GM23338 (cell line): ENCODE measurements around the gene LIF. TPM values are rescaled to one million over a fixed set of nuclear protein-coding genes. Genes with fewer than 3 reads are reported as not detected.

ENCODE experiments used
- ATAC-seq: fragments of 200-7000 bp; cut with Tn5 transposase; 3 replicates; pipeline ENCODE4 v1.9.1; 2020
- DNase-seq: peaks from one replicate; pipeline ENCODE4 v3.0.0-alpha.2; 2015; ENCODE audit warnings: low spot score
- H2AFZ ChIP-seq: fragments of 200-600 bp; sonication (generic); 2 replicates; pipeline ENCODE4 v1.8.0; 2016; ENCODE audit warnings: antibody characterized with exemption, mild to moderate bottlenecking, moderate library complexity
- H3F3A ChIP-seq: fragments of 200-600 bp; sonication (generic); replicated peaks from 2 replicates; pipeline ENCODE4 v1.8.0; 2017; ENCODE audit warnings: antibody characterized with exemption, mixed run types, low read depth
- H3K27ac ChIP-seq: fragments of 200-600 bp; sonication (generic); 2 replicates; pipeline ENCODE4 v1.6.1; 2016; ENCODE audit warnings: low read depth
- H3K27me3 ChIP-seq: fragments of 200-600 bp; sonication (generic); 2 replicates; pipeline ENCODE4 v1.8.0; 2016; ENCODE audit warnings: mild to moderate bottlenecking, mixed run types, moderate library complexity; ENCODE audit not compliant: insufficient read depth
- H3K36me3 ChIP-seq: fragments of 200-600 bp; sonication (generic); 2 replicates; pipeline ENCODE4 v1.8.0; 2016; ENCODE audit warnings: mild to moderate bottlenecking; ENCODE audit not compliant: insufficient read depth
- H3K4me1 ChIP-seq: fragments of 200-600 bp; sonication (generic); 2 replicates; pipeline ENCODE4 v1.8.0; 2016; ENCODE audit warnings: mild to moderate bottlenecking, moderate library complexity; ENCODE audit not compliant: insufficient read depth
- H3K4me2 ChIP-seq: fragments of 200-600 bp; sonication (generic); 2 replicates; pipeline ENCODE4 v1.7.1; 2017; ENCODE audit warnings: mixed run types
- H3K4me3 ChIP-seq: fragments of 200-600 bp; sonication (generic); 2 replicates; pipeline ENCODE4 v1.6.1; 2016; ENCODE audit warnings: mixed run types
- H3K79me2 ChIP-seq: fragments of 200-600 bp; sonication (generic); replicated peaks from 2 replicates; pipeline ENCODE4 v1.8.0; 2017; ENCODE audit warnings: mild to moderate bottlenecking; ENCODE audit not compliant: insufficient read depth
- H3K9me2 ChIP-seq: fragments of 200-600 bp; sonication (generic); 2 replicates; pipeline ENCODE4 v1.8.0; 2017; ENCODE audit not compliant: insufficient read depth
- H4K20me1 ChIP-seq: fragments of 200-600 bp; sonication (generic); replicated peaks from 2 replicates; pipeline ENCODE4 v1.8.0; 2017; ENCODE audit warnings: mild to moderate bottlenecking; ENCODE audit not compliant: insufficient read depth
- H3K27ac Mint-ChIP-seq: 2 replicates; pipeline ENCODE4 v1.8.0; 2020; ENCODE audit warnings: inconsistent platforms, mild to moderate bottlenecking, moderate library complexity, mixed read lengths
- H3K27me3 Mint-ChIP-seq: 3 replicates; pipeline ENCODE4 v1.8.0; 2022; ENCODE audit warnings: low read depth, mild to moderate bottlenecking, moderate library complexity, mixed read lengths, inconsistent platforms; ENCODE audit not compliant: insufficient read depth, poor library complexity
- H3K36me3 Mint-ChIP-seq: 3 replicates; pipeline ENCODE4 v1.8.0; 2021; ENCODE audit warnings: low read depth, mild to moderate bottlenecking, inconsistent platforms, moderate library complexity, mixed read lengths
- H3K4me1 Mint-ChIP-seq: 3 replicates; pipeline ENCODE4 v1.8.0; 2020; ENCODE audit warnings: mild to moderate bottlenecking, inconsistent platforms, mixed read lengths
- H3K4me3 Mint-ChIP-seq: 3 replicates; pipeline ENCODE4 v1.8.0; 2021; ENCODE audit warnings: moderate library complexity, mild to moderate bottlenecking, inconsistent platforms, mixed read lengths
- H3K9me3 Mint-ChIP-seq: 3 replicates; pipeline ENCODE4 v1.8.0; 2020; ENCODE audit warnings: moderate library complexity, mild to moderate bottlenecking, inconsistent platforms, mixed read lengths
- CREB1 ChIP-seq: fragments of 250-450 bp; sonication (Bioruptor Pico); IDR thresholded peaks from 2 replicates; pipeline ENCODE4 v1.5.0; 2020; ENCODE audit warnings: low read depth, mild to moderate bottlenecking, moderate library complexity
- ETS1 ChIP-seq: IDR thresholded peaks from 2 replicates; pipeline ENCODE4 v1.6.1; 2016; ENCODE audit warnings: antibody characterized with exemption
- EZH2phosphoT487 ChIP-seq: fragments of 200-600 bp; sonication (generic); IDR thresholded peaks from one replicate; pipeline ENCODE4 v1.8.1; 2018; ENCODE audit warnings: antibody characterized with exemption; ENCODE audit not compliant: unreplicated experiment
- JUNB ChIP-seq: IDR thresholded peaks from one replicate; pipeline ENCODE4 v1.6.1; 2016; ENCODE audit warnings: antibody characterized with exemption; ENCODE audit not compliant: unreplicated experiment
- NANOG ChIP-seq: IDR thresholded peaks from 2 replicates; pipeline ENCODE4 v1.6.1; 2016; ENCODE audit warnings: antibody characterized with exemption, borderline replicate concordance
- POLR2AphosphoS5 ChIP-seq: IDR thresholded peaks from 2 replicates; pipeline ENCODE4 v1.6.1; 2016; ENCODE audit warnings: antibody characterized with exemption, low read depth
- ZNF114 ChIP-seq: fragments of 250-450 bp; sonication (Bioruptor Pico); IDR thresholded peaks from 2 replicates; pipeline ENCODE4 v1.5.0; 2020; ENCODE audit warnings: mild to moderate bottlenecking, moderate library complexity
- ZNF462 ChIP-seq: fragments of 250-450 bp; sonication (Bioruptor Pico); IDR thresholded peaks from 2 replicates; pipeline ENCODE4 v1.5.0; 2020; ENCODE audit warnings: mild to moderate bottlenecking, moderate library complexity
- polyA plus RNA-seq: library from polyadenylated mRNA; unstranded; fragments of >200 nt; fragmentation: Nextera tagmentation; extraction: Ambion mirVana; gene quantifications from 2 replicates; pipeline ENCODE4 v1.2.1, GENCODE V29; 2016
- total RNA-seq: library from RNA; depleted of rRNA; stranded (reverse); fragments of >200 nt; shearing (Covaris generic); gene quantifications from 2 replicates; pipeline ENCODE4 v1.2.3, GENCODE V29; 2014

The LIF gene
- total and polyA plus RNA-seq, 2 experiments from 2014 or later = 1.8 to 3.6 TPM

GRCh38 chr22:30276039-30276438 is 29.5 kb upstream of the LIF start (continued):
- TF ChIP-seq ZNF462 (CRISPR knock-in tag) = no peak

GRCh38 chr22:30275625-30276024 is 29.1 kb upstream of the LIF start:
- Histone ChIP-seq H3K9me2 (no peaks in the 10 kb centered on the region), H3K36me3 (no peaks in the 10 kb centered on the region), H3K27ac (no peak overlapping the region), H3K4me1 (0 out of 2 replicates have a peak, but pooled peaks cover 4% of the 10 kb centered on the region), H3K4me2 (no peak overlapping the region), H3K27me3 (no peaks in the 10 kb centered on the region), H3K4me3 (no peak overlapping the region), H2AFZ (peak overlapping the region; percentile 78; the same call in 1 of the 2 replicates), H3K79me2 (no peaks in the 10 kb centered on the region), H4K20me1 (no peaks in the 10 kb centered on the region), H3F3A (no peaks in the 10 kb centered on the region)
- ATAC-seq (peak; percentile 49), DNase-seq (no peak)
- TF ChIP-seq POLR2AphosphoS5 (no peak), JUNB (no peak), ZNF462 (CRISPR knock-in tag) (no peak), CREB1 (CRISPR knock-in tag) (no peak), ETS1 (no peak), NANOG (no peak), EZH2phosphoT487 (no peak), ZNF114 (CRISPR knock-in tag) (no peak)
- peaks cover 9% of the 10 kb centered on the region for H3K4me1 Mint-ChIP-seq
- H3K36me3 Mint-ChIP-seq = no peaks in the 10 kb centered on the region
- H3K9me3 Mint-ChIP-seq = no peaks in the 10 kb centered on the region
- no peak overlapping the region for H3K4me3 Mint-ChIP-seq
- no peak overlapping the region for H3K27ac Mint-ChIP-seq
- H3K27me3 Mint-ChIP-seq = peaks cover 24% of the 10 kb centered on the region
